Measurements from ENCODE around the gene QSER1.

DNA sequence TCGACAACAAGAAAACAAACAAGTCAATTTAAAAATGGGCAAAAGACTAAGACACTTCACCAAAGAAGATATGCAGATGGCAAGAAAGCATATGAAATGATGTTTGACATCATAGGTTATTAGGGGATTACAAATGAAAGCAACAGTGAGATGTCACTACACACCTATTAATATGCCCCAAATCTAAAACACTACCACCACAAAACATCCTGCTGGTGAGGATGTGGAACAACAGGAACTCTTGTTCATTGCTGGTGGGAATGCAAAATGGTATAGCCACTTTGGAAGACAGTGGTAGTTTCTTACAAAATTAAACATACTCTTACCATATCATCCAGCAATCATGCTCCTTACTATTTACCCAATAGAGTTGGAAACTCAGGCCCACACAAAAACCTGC, 33.9 kb upstream of the QSER1 start:
- TF ChIP-seq POLR2A (IDR thresholded peaks at IDR 0.05; ENCODE audit: low read length) (no peak), GATA1 (IDR thresholded peaks at IDR 0.05; ENCODE audit: low read depth, low read length) (no peak)

Measured in erythroblast (primary cell).